NCI-H748 (cell line): ENCODE results near the gene LRRC39.
"Not testable (repeated sequence)": the region's sequence is repeated elsewhere in the genome, so short reads cannot be mapped to it uniquely, and the experiment has no call there.

Experiments used
- DNase-seq: peaks from one replicate; lab custom pipeline; 2025; ENCODE audit not compliant: unreplicated experiment; lab: John Stamatoyannopoulos, UW

The LRRC39 gene

GRCh38 chr1:100178091-100178490 lies at the start of gene LRRC39:
LRRC39 (minus strand) TSS chr1:100178256; CDS start chr1:100168516, 9,740 bp downstream.
- DNase-seq = no peak

GRCh38 chr1:100222428-100222827 lies 44.4 kb upstream of the LRRC39 start:
- no peak for DNase-seq

GRCh38 chr1:100219883-100220282 lies 41.8 kb upstream of the LRRC39 start:
- no peak for DNase-seq

- DNase-seq = no peak
These were observed 41.4 kb upstream of the LRRC39 start for GRCh38 chr1:100219457-100219856.

GRCh38 chr1:100217834-100218233 lies 39.8 kb upstream of the LRRC39 start:
- no peak for DNase-seq

GRCh38 chr1:100215101-100215500 lies 37.0 kb upstream of the LRRC39 start:
- no peak for DNase-seq

GRCh38 chr1:100213141-100213540 lies 35.1 kb upstream of the LRRC39 start:
- DNase-seq = no peak

GRCh38 chr1:100206301-100206700 lies 28.2 kb upstream of the LRRC39 start:
- DNase-seq = no peak

GRCh38 chr1:100205593-100205992 lies 27.5 kb upstream of the LRRC39 start:
- DNase-seq = not testable (repeated sequence)

GRCh38 chr1:100205103-100205502 lies 27.0 kb upstream of the LRRC39 start:
- not testable (repeated sequence) for DNase-seq

- DNase-seq = not testable (repeated sequence)
These were observed 24.6 kb upstream of the LRRC39 start for GRCh38 chr1:100202703-100203102.

- DNase-seq = not testable (repeated sequence)
These were observed 22.0 kb upstream of the LRRC39 start for GRCh38 chr1:100200060-100200459.

- no peak for DNase-seq
These were observed 20.5 kb upstream of the LRRC39 start for GRCh38 chr1:100198596-100198995.

- DNase-seq = peak; percentile 26
These were observed 10.6 kb upstream of the LRRC39 start for GRCh38 chr1:100188617-100189016.

GRCh38 chr1:100187912-100188311 lies 9.9 kb upstream of the LRRC39 start:
- no peak for DNase-seq

GRCh38 chr1:100184536-100184935 lies 6.5 kb upstream of the LRRC39 start:
- DNase-seq = no peak

- DNase-seq = no peak
These were observed 5.3 kb upstream of the LRRC39 start for GRCh38 chr1:100183370-100183769.

- DNase-seq = no peak
These were observed 588 bp downstream of the LRRC39 start for GRCh38 chr1:100177295-100178041.

- no peak for DNase-seq
These were observed 10.0 kb downstream of the LRRC39 start for GRCh38 chr1:100168051-100168450.

- no peak for DNase-seq
These were observed 13.4 kb downstream of the LRRC39 start for GRCh38 chr1:100164702-100165101.

GRCh38 chr1:100164216-100164615 lies 13.8 kb downstream of the LRRC39 start:
- DNase-seq = no peak

GRCh38 chr1:100162881-100163280 lies 15.2 kb downstream of the LRRC39 start:
- DNase-seq = no peak

GRCh38 chr1:100152271-100152670 lies 25.8 kb downstream of the LRRC39 start:
- DNase-seq = no peak
